DMS153 treated with DMSO at 0.1 percent for 48 hours (cell line): ENCODE data around the gene ADCY2.
A peak's percentile ranks its signal among the peaks of the same experiment; 100 is the strongest.

ENCODE experiments used
- DNase-seq: peaks from one replicate; lab custom pipeline; 2025; ENCODE audit not compliant: unreplicated experiment; lab: John Stamatoyannopoulos, UW

The ADCY2 gene

GRCh38 chr5:7779019-7780005 is 383.4 kb downstream of the ADCY2 start:
- no peak for DNase-seq

- no peak for DNase-seq
Observed at GRCh38 chr5:7781899-7782298, 386.0 kb downstream of the ADCY2 start.

- no peak for DNase-seq
Observed at GRCh38 chr5:7784683-7785380, 388.9 kb downstream of the ADCY2 start.

- DNase-seq = no peak
Observed at GRCh38 chr5:7787770-7788169, 391.8 kb downstream of the ADCY2 start.

GRCh38 chr5:7789567-7789966 is 393.6 kb downstream of the ADCY2 start:
- no peak for DNase-seq

GRCh38 chr5:7793895-7794294 is 398.0 kb downstream of the ADCY2 start:
- no peak for DNase-seq

GRCh38 chr5:7794311-7794710 is 398.4 kb downstream of the ADCY2 start:
- DNase-seq = no peak

- no peak for DNase-seq
Observed at GRCh38 chr5:7794823-7795222, 398.9 kb downstream of the ADCY2 start.

GRCh38 chr5:7795306-7795705 is 399.4 kb downstream of the ADCY2 start:
- DNase-seq = no peak

GRCh38 chr5:7801891-7802614 is 406.1 kb downstream of the ADCY2 start:
- peak; percentile 67 for DNase-seq

GRCh38 chr5:7802855-7803254 is 406.9 kb downstream of the ADCY2 start:
- no peak for DNase-seq

GRCh38 chr5:7803937-7804336 is 408.0 kb downstream of the ADCY2 start:
- DNase-seq = no peak

GRCh38 chr5:7805379-7805778 is 409.4 kb downstream of the ADCY2 start:
- DNase-seq = peak; percentile 24

- no peak for DNase-seq
Observed at GRCh38 chr5:7808998-7809397, 413.1 kb downstream of the ADCY2 start.

GRCh38 chr5:7811715-7812114 is 415.8 kb downstream of the ADCY2 start:
- DNase-seq = no peak

- DNase-seq = no peak
Observed at GRCh38 chr5:7813007-7813406, 417.1 kb downstream of the ADCY2 start.

GRCh38 chr5:7813576-7813975 is 417.6 kb downstream of the ADCY2 start:
- DNase-seq = no peak

GRCh38 chr5:7814816-7815215 is 418.9 kb downstream of the ADCY2 start:
- DNase-seq = no peak

GRCh38 chr5:7815892-7816534 is 420.1 kb downstream of the ADCY2 start:
- DNase-seq = peak; percentile 80

GRCh38 chr5:7816535-7816901 is 420.6 kb downstream of the ADCY2 start:
- no peak for DNase-seq

- DNase-seq = no peak
Observed at GRCh38 chr5:7822449-7822848, 426.5 kb downstream of the ADCY2 start.
